Dermis blood vessel endothelial cell (primary cell): Measurements from ENCODE around the gene IL4R. TPM values are rescaled to one million over a fixed set of nuclear protein-coding genes. Genes with fewer than 3 reads are reported as not detected.
A peak's percentile ranks its signal among the peaks of the same experiment; 100 is the strongest.

Experiments
- DNase-seq: peaks from one replicate; pipeline ENCODE4 v3.0.0; 2010
- total RNA-seq: library from RNA; depleted of rRNA; stranded (reverse); fragments of >200 nt; gene quantifications from 2 replicates; pipeline ENCODE4 v1.2.3, GENCODE V29; 2014

IL4R gene
- total RNA-seq, 1 donor from 2014 or later = 42.9 TPM

DNA sequence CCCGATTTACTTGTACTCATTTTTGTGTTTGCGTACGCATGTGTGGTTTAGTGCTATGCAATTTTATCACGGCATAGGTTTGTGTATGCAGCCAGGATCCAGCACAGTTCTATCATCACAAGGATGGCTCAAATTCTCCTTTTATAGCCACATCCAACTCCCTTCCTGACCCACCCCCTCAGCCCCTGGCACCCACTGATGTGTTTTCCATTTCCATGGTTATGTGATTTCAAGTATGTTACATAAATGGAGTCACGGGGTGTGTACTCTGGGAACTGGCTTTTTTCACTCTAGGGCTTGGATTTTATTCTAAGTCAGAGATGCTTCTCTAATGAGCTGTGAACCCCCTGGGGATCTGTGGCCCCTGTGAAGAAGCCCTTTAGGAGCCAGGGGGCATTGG is 16.8 kb downstream of the IL4R start:
- peak; percentile 76 for DNase-seq

DNA sequence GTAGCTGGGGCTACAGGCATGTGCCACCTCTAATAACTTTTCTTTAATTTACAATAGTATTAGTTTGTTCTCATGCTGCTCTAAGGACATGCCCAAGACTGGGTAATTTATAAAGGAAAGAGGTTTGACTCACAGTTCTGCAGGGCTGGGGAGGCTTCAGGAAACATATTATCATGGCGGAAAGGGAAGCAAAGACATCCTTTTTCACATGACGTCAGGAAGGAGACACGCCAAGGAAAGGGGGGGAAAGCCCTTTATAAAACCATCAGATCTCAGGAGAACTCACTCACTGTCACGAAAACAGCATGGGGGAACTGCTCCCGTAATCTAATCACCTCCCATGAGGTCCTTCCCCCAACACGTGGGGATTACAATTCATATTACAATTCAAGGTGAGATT is 18.3 kb downstream of the IL4R start:
- peak; percentile 98 for DNase-seq

DNA sequence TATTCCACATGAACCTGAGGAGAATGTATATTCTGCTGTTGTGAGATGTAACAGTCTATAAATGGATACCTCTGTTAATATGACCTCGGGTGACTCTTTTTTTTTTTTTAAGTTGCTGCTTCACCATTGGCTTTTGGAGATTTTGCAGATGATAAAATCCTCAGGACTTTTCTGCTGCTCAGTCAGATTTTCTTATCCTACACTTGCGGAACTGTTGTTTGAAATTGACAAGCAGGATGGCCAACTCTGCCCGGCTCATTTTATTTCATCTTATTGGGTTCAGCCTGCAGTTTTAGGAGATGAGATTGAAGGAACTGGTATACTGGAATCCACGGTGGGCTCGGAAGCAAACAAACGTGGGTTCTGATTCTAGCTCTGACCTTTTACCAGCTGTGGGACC is 19.3 kb downstream of the IL4R start:
- DNase-seq = no peak

- DNase-seq = no peak
Measured at GRCh38 chr16:27333549-27333948, 19.8 kb downstream of the IL4R start.

GRCh38 chr16:27334192-27334764 is 20.5 kb downstream of the IL4R start:
- no peak for DNase-seq

GRCh38 chr16:27334838-27335237 is 21.1 kb downstream of the IL4R start:
- DNase-seq = no peak

GRCh38 chr16:27335349-27336053 is 21.7 kb downstream of the IL4R start:
- peak; percentile 49 for DNase-seq

DNA sequence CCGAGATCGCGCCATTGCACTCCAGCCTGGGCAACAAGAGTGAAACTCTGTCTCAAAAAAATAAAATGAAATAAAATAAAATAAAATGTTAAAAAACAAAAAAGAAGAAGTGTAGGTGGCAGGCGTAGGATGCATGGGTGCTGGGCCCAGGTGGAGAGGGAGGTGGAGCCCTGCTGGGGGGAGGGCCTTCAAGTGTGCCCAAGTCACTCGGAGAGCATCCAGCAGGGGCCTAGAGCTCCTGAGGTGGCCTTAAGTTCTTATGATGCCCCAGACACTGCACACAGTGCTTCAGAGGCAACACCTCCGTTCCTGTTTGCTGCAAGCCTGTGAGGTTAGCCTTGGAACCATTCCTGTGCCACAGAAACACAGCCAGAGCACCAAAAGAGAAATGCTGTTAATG is 23.2 kb downstream of the IL4R start:
- no peak for DNase-seq

GRCh38 chr16:27339180-27339579 is 25.4 kb downstream of the IL4R start:
- DNase-seq = no peak

- no peak for DNase-seq
Measured at GRCh38 chr16:27340654-27341053, 26.9 kb downstream of the IL4R start.

- DNase-seq = no peak
Measured at GRCh38 chr16:27341549-27341948, 27.8 kb downstream of the IL4R start.

DNA sequence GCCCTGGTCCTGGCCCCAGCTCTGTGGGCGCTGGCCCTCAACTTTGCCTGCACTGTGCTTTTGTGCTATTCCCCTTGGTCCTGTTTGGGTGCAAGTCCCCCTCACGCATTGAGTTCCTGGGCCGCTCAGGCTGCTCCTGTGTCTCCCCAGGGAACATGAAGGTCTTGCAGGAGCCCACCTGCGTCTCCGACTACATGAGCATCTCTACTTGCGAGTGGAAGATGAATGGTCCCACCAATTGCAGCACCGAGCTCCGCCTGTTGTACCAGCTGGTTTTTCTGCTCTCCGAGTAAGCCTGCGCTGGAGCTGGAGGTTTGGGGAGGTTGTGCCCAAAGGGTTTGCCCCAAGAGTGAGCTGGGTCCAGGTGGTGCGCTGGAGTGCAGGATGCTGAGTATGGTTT is 28.2 kb downstream of the IL4R start:
- DNase-seq = no peak

DNA sequence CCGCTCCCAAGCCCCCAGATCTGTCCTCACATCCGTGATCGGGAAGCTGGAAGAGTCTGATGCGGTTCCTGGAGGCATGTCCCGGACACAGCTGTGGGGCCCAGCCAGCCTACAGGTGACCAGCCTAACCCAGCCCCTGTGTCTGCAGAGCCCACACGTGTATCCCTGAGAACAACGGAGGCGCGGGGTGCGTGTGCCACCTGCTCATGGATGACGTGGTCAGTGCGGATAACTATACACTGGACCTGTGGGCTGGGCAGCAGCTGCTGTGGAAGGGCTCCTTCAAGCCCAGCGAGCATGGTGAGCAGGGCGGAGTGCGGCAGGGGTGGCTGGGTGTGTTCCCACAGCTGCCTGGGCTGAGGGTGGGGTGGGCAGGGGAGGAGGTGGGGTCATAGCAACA is 30.9 kb downstream of the IL4R start:
- DNase-seq = no peak

DNA sequence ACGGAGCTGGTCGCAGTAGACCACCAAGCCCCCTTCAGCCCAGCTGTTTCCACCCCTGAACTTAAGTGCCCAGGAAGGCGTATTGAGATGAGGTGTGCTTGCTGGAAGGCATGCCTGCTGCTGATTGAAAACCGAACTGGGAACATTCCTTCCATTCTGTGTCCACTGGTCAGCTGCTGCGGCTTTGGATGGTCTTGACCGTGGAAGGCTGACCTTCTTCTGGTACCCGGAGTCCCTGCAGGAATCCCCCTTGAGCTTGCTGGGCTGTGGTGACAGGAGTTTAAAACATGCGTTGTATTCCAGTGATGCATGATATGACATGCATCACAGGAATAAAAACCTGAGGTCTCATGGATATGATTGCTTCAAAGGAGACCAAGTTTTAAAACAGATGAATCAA is 31.4 kb downstream of the IL4R start:
- no peak for DNase-seq

DNA sequence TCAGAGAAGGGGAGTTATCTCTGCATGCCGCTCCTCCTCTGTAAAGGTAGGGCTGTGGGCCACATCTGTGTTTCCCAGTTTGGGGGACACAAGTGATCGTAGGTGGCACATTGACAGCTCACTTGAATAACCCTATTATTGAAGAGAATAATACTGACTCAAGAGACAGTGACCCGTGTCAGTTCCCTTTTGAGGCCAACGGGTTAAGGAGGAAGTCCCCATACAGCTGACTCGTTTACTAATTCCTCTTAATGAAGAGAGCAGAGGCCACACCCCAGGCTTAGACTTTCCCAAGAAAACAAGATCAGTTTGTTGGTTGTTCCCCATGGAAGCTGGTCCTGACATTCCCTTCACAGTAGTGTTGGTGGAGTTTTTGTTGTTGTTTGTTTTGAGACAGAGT is 33.0 kb downstream of the IL4R start:
- no peak for DNase-seq

GRCh38 chr16:27347930-27348685 is 34.3 kb downstream of the IL4R start:
- DNase-seq = peak; percentile 38

GRCh38 chr16:27349276-27349675 is 35.5 kb downstream of the IL4R start:
- DNase-seq = no peak

- DNase-seq = no peak
Measured at GRCh38 chr16:27350006-27350405, 36.2 kb downstream of the IL4R start.

- DNase-seq = no peak
Measured at GRCh38 chr16:27351989-27352388, 38.2 kb downstream of the IL4R start.

- DNase-seq = peak; percentile 23
Measured at GRCh38 chr16:27353853-27354252, 40.1 kb downstream of the IL4R start.

GRCh38 chr16:27355610-27356009 is 41.8 kb downstream of the IL4R start:
- DNase-seq = peak; percentile 80

DNA sequence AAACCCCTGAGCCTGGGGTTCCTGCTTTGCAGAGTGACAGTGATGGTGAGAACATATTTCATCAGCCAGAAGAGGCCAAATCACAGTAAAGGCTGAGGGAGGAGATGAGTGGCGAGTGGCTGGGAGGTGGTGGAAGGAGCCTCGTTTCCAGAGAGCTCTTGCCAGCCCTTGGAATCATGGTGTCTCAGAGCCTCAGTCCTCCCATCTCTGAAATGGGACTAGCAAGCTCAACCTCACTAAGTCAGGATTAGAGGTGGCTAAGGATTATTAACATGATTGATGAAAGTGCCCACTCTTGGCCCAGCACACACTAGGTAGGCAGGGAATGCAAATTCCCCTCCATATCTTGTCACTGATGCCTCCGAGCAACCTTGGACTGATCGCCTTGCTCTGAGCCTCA is 43.0 kb downstream of the IL4R start:
- DNase-seq = no peak

GRCh38 chr16:27359051-27359450 is 45.3 kb downstream of the IL4R start:
- DNase-seq = no peak

DNA sequence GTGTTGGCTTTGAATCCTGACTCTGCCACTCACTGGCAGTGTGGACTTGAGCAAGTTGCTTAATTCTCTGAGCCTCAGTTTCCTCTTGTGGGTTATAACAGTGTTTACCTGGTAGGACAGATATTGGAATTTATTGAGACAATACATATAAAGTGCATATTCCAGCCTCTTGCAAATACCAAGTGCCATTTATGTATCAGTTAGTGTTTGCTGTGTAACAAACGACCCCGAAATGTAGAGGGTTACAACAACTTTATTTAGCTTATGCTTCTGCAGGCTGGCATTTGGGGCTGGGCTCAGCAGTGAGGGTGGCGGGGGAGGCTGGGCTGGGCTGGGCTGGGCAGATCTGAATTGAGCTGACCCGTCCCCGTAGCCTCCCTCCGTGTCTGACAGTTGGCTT is 45.8 kb downstream of the IL4R start:
- no peak for DNase-seq
